C4-2B (cell line): ENCODE data around the gene SYT14.
"Not testable (repeated sequence)": the region's sequence is repeated elsewhere in the genome, so short reads cannot be mapped to it uniquely, and the experiment has no call there.

ENCODE experiments used
- H3K27ac ChIP-seq: fragments of 450-650 bp; 2 replicates; pipeline ENCODE4 v1.5.1; 2017
- CTCF ChIP-seq: fragments of 450-650 bp; conservative IDR thresholded peaks from 2 replicates; pipeline ENCODE4 v1.5.1; 2017; ENCODE audit warnings: mild to moderate bottlenecking
- ZFX ChIP-seq: fragments of 450-650 bp; IDR thresholded peaks from 2 replicates; pipeline ENCODE4 v1.6.1; 2017

SYT14 gene

GRCh38 chr1:209937996-209938959, at the start of gene SYT14:
SYT14 (plus strand) TSS chr1:209938217; CDS start chr1:209938265, 48 bp downstream.
- TF ChIP-seq ZFX = no peak
- no peak for TF ChIP-seq CTCF
- H3K27ac ChIP-seq = no peak within 1 kb of the TSS

DNA sequence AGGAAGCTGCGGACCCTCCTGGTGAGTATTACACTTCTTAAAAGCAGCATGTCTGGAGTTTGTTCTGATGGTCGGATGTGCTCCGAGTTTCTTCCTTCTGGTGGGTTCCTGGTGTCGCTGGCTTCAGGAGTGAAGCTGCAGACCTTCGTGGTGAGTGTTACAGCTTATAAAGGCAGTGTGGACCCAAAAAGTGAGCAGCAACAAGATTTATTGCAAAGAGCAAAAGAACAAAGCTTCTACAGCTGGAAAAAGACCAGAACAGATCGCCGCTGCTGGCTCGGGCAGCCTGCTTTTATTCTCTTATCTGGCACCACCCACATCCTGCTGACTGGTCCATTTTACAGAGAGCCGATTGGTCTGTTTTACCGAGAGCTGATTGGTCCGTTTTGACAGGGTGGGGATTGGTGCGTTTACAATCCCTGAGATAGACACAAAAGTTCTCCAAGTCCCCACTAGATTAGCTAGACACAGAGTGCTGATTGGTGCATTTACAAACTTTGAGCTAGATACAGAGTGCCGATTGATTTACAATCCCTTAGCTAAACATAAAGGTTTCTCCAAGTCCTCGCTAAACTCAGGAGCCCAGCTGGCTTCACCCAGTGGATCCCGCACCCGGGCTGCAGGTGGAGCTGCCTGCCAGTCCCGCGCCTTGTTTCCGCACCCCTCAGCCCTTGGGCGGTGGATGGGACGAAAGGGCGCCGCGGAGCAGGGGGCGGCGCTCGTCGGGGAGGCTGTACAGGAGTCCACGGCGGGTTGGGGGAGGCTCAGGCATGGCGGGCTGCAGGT, 49.5 kb upstream of the SYT14 start:
- not testable (repeated sequence) for H3K27ac ChIP-seq

- TF ChIP-seq ZFX (no peak), CTCF (no peak)
Measured at GRCh38 chr1:209889077-209889418, 49.0 kb upstream of the SYT14 start.

DNA sequence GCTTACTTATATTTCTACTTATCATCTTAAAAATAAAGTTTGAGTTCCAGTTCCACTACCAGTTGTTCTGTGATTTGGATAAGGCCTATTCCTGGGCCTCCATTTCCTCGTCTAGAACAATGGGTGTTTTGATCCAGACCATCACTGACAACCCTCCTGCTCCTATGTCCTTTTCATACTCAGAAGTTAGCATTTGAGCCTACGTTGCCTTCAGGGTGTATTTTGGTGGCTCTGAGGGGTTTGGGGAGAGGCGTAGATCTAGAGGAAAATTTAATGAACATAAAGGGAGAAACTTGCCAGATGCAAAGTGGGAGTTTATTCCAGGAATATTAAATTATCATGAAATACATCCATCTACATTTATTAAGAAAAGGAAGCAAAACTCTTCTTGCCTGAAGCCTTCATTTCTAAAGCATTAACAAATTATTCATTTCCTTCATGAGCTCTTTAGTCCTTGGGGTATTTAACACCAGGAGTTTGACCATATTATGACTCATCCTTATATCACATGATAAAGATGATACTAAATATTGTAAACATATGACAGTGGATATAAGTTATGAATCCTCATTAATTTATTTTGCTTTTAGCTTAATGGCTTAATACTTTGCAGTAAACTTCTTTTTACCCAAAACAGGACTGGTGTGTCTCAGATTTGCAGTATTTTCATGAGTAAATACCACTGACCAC, 47.2 kb upstream of the SYT14 start:
- TF ChIP-seq CTCF (no peak), ZFX (no peak)
- H3K27ac ChIP-seq = no peak overlapping the region

More at GRCh38 chr1:209889077-209889418, 49.0 kb upstream of the SYT14 start:
- H3K27ac ChIP-seq = no peak overlapping the region

DNA sequence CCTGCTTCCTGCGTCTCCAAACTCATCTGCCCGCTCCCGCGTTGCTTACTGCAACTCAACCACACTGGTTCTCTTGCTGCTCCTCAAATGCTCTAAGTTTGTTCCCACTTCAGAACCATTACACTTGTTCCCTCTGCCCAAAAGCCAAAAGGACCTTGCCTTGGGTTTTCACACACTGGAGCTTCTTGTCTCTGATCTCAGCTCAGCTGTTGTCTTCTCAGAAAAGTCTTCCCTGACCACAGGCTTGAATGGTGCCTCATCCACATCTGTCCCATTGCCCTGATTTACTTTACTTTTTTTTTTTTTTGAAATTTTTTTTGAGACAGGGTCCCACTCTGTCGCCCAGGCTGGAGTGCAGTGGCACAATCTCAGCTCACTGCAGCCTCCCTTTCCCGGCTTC, 44.3 kb upstream of the SYT14 start:
- no peak overlapping the region for H3K27ac ChIP-seq
- TF ChIP-seq ZFX (no peak), CTCF (no peak)

DNA sequence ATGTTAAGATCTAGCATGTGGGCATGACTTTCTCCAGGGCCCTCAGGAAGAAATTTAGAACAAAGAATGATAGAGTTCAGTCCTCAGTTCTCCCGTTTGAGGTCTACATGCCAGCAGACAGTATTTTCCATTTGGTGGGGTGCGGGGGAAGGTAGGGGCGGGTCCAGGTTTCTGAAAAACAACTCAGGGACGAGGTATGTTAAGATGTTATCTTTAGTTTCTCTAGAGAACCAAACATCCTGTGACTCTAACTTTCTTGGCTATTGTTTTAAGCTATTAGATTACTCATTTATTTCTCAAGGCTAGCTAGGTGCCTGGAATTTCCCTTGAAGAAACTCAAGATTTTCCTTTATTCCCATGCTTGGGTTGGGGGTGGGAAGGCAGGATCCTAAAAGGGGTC, 42.3 kb upstream of the SYT14 start:
- H3K27ac ChIP-seq = no peak overlapping the region
- no peak for TF ChIP-seq CTCF
- no peak for TF ChIP-seq ZFX

- TF ChIP-seq CTCF = no peak
- no peak for TF ChIP-seq ZFX
- no peak overlapping the region for H3K27ac ChIP-seq
Measured at GRCh38 chr1:209896346-209896745, 41.7 kb upstream of the SYT14 start.

DNA sequence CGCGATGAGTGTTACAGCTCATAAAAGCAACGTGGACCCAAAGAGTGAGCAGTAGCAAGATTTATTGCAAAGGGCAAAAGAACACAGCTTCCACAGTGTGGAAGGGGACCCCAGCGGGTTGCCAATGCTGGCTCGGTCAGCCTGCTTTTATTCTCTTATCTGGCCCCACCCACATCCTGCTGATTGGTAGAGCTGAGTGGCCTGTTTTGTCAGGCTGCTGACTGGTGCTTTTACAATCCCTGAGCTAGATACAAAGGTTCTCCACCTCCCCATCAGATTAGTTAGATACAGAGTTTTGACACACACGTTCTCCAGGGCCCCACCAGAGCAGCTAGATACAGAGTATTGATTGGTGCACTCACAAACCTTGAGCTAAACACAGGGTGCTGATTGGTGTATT, 39.7 kb upstream of the SYT14 start:
- not testable (repeated sequence) for H3K27ac ChIP-seq

GRCh38 chr1:209898851-209899250, 39.2 kb upstream of the SYT14 start:
- not testable (repeated sequence) for H3K27ac ChIP-seq
